ENCODE measurements around the gene ZC3H10. TPM values are rescaled to one million over a fixed set of nuclear protein-coding genes. Genes with fewer than 3 reads are reported as not detected.

The ZC3H10 gene
- total RNA-seq, 4 donors from 2014 or later: 3.2 to 5.1 (median 3.5) TPM

DNA sequence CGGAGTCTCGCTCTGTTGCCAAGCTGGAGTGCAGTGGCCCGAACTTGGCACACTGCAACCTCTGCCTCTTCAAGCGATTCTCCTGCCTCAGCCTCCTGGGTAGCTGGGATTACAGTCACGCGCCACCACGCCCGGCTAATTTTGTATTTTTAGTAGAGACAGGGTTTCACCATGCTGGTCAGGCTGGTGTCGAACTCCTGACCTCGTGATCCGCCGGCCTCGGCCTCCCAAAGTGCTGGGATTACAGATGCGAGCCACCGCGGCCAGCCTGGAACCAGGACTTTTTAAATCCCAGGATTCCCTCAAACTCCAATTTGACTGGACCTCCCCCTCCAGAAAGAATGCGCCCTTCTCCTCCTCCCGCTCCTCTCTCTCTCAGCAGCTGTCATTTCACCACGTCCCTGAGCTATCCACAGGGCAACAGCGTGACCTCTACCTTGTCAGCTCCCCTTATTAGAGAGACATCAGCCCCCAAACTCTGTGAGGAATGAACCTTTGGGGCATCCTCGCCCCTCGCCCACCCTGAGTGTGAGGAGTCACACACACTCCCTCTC, 12.0 kb downstream of the ZC3H10 start:
- TF ChIP-seq, protein P1, sequence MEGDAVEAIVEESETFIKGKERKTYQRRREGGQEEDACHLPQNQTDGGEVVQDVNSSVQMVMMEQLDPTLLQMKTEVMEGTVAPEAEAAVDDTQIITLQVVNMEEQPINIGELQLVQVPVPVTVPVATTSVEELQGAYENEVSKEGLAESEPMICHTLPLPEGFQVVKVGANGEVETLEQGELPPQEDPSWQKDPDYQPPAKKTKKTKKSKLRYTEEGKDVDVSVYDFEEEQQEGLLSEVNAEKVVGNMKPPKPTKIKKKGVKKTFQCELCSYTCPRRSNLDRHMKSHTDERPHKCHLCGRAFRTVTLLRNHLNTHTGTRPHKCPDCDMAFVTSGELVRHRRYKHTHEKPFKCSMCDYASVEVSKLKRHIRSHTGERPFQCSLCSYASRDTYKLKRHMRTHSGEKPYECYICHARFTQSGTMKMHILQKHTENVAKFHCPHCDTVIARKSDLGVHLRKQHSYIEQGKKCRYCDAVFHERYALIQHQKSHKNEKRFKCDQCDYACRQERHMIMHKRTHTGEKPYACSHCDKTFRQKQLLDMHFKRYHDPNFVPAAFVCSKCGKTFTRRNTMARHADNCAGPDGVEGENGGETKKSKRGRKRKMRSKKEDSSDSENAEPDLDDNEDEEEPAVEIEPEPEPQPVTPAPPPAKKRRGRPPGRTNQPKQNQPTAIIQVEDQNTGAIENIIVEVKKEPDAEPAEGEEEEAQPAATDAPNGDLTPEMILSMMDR (IDR thresholded peaks at IDR 0.05; ENCODE audit: low read depth): no peak

DNA sequence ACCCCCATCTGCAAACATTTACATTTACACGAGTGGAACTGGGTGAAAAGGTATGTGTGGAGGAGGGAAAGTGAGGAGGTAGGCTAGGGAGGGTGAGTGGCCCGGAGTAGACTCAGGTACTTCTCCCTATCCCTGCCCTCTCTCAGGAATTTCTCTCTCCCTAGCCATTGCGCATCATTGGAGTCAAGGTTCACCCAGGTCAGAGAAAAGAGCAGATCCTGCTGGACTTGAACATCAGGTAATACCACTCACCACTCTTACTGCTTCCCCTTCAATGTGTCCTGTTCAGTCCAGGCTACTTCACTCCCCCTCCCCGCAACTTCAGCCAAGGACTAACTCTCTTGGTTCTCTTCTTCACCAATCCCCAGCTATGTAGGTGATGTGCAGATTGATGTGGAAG, 12.8 kb downstream of the ZC3H10 start:
- TF ChIP-seq, protein P1 (IDR thresholded peaks at IDR 0.05; ENCODE audit: low read depth): no peak

DNA sequence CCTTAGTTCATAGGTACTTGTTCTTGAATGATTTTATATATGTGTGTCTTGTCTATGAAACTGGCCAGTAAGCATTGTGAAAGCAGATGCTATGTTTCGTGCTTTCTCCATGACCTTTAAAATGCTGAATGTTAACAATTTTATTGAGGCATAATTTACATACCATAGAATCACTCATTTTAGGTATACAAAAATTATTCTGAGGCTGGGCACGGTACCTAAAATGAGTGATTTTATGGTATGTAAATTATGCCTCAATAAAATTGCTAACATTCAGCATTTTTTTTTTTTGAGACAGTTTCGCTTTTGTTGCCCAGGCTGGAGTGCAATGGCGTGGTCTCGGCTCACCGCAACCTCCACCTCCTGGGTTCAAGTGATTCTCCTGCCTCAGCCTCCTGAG, 16.8 kb downstream of the ZC3H10 start:
- TF ChIP-seq, protein P1 (IDR thresholded peaks at IDR 0.05; ENCODE audit: low read depth): no peak

DNA sequence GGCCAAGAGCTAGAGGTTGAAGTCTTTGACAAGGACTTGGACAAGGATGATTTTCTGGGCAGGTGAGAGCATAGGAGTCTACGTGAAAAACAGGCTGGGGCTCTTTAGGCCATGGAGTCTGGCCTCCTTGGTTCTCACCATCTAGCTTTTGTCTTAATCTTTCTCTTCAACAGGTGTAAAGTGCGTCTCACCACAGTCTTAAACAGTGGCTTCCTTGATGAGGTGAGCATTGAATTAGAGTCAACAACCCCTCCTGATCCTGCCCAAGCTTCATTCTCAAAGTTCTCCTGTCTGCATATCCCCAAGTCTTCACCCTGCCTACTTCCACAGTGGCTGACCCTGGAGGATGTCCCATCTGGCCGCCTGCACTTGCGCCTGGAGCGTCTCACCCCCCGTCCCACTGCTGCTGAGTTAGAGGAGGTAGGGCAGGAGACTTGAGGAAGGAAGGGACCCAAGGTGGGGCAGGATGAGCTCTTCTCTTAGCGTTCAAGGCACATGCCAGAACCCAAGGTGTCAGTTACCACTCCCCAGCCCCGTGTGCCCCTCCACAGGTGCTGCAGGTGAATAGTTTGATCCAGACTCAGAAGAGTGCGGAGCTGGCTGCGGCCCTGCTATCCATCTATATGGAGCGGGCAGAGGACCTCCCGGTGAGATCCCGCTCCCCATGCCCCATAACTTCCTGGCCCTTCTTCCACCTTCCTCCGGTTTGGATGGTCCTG, 19.9 kb downstream of the ZC3H10 start:
- TF ChIP-seq, protein P1 (IDR thresholded peaks at IDR 0.05; ENCODE audit: low read depth): no peak

DNA sequence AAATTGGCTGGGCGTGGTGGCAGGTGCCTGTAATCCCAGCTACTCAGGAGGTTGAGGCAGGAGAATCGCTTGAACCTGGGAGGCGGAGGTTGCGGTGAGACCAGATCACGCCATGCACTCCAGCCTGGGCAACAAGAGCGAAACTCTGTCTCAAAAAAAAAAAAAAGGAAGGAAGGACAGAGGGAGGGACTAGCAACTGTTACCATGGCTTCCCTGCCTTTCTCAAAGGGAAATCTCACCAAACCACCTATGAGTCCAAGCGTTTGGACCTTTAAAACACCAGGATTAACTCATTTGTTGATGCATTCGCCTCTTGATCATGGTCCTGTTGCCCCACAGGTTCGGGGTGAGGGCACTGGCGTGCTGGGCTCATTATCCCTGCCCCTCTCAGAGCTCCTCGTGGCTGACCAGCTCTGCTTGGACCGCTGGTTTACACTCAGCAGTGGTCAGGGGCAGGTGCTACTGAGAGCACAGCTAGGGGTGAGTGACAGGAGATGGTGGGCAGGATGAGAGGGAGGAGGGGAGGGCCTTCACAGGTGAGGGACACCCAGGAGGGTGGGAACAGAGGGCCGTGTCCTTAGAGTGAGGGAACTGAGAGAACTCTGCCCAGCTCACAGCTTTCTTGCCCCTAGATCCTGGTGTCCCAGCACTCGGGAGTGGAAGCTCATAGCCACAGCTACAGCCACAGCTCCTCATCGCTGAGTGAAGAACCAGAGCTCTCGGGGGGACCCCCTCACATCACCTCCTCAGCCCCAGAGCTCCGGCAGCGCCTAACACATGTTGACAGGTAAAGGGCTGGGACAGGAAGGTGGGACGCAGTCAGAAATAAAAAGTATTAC, 24.1 kb downstream of the ZC3H10 start:
- TF ChIP-seq, protein P1 (IDR thresholded peaks at IDR 0.05; ENCODE audit: low read depth): no peak

DNA sequence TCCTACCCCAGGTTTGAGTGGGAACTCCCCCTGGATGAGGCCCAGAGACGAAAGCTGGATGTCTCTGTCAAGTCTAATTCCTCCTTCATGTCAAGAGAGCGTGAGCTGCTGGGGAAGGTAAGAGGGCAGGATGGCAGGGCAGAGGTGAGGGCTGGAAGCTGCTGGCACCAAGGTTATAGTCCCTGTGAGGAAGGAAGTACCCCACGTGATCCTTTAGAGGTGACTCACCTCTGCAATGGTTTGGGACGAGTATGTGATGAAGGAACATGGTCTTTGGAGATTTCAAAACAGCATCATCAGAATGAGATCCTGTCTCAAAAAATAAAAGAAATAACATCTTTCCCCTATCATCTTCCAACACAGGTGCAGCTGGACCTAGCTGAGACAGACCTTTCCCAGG, 25.2 kb downstream of the ZC3H10 start:
- TF ChIP-seq, protein P1 (IDR thresholded peaks at IDR 0.05; ENCODE audit: low read depth): no peak

DNA sequence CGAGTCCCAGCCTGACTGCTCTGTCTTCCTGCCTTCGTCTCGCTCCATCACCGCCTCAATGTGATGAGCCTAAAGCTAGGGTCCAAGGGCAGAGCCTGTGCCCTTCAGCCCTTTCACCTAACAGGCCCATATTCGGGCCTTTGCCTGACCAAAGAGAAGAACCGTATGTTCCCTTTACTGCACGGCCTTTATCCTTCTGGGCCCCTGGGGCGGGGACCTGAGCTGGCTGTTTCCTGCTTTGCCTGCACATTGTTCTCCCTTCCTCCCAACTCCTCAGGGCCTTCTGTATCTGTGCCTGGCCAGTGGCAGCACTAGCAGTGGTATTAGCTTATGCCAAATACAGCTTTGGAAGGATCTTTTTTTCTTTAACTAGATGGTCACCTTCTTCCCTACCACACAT, 25.8 kb downstream of the ZC3H10 start:
- TF ChIP-seq, protein P1 (IDR thresholded peaks at IDR 0.05; ENCODE audit: low read depth): no peak
